ENCODE data around the gene GPATCH1.

GRCh38 chr19:33159149-33159548, 78.2 kb downstream of the GPATCH1 start:
- TF ChIP-seq CTCF (conservative IDR thresholded peaks at IDR 0.05; ENCODE audit: low read depth, low read length) (no peak), EZH2 (IDR thresholded peaks at IDR 0.05; ENCODE audit: borderline replicate concordance, low read depth, low read length, poor library complexity, severe bottlenecking) (no peak)
